Neutrophil (primary cell): ENCODE results near the gene CAPN15.

ENCODE experiments used
- H3K27ac ChIP-seq: fragments of 200-600 bp; sonication (generic); 2 replicates; pipeline ENCODE4 v1.5.1; 2016; ENCODE audit warnings: mild to moderate bottlenecking, moderate library complexity
- H3K27me3 ChIP-seq: fragments of 200-600 bp; sonication (generic); 2 replicates; pipeline ENCODE4 v1.6.0; 2016; ENCODE audit warnings: mild to moderate bottlenecking
- H3K36me3 ChIP-seq: fragments of 200-600 bp; sonication (generic); 2 replicates; pipeline ENCODE4 v1.5.1; 2017
- H3K4me1 ChIP-seq, 2 experiments: fragments of 200-600 bp in 1 of 2; sonication (generic) in 1 of 2; 1 replicate in 1 of 2; 2 replicates in 1 of 2; pipeline versions ENCODE4 v1.5.1 to v1.6.1; 2013 to 2016; ENCODE audit warnings: low read depth in 1 of 2, low read length in 1 of 2, mild to moderate bottlenecking in 1 of 2, moderate library complexity in 1 of 2; ENCODE audit not compliant: control insufficient read depth in 1 of 2, insufficient read depth in 1 of 2
- H3K4me3 ChIP-seq, 2 experiments: fragments of 200-600 bp in 1 of 2; sonication (generic) in 1 of 2; 1 replicate in 1 of 2; 2 replicates in 1 of 2; pipeline ENCODE4 v1.5.1; 2013 to 2016; ENCODE audit warnings: low read depth in 1 of 2, low read length in 1 of 2, mild to moderate bottlenecking in 1 of 2, moderate library complexity in 1 of 2
- H3K9me3 ChIP-seq: fragments of 200-600 bp; sonication (generic); 2 replicates; pipeline ENCODE4 v1.5.1; 2016
- TF ChIP-seq, protein P1 (sequence below): fragments of 200-600 bp; sonication (generic); IDR thresholded peaks from 2 replicates; pipeline ENCODE4 v1.5.1; 2016; ENCODE audit warnings: antibody characterized with exemption

The CAPN15 gene

GRCh38 chr16:580946-581498 is 53.5 kb downstream of the CAPN15 start:
- peaks cover 9% of the 10 kb centered on the region for H3K27me3 ChIP-seq
- no peaks in the 10 kb centered on the region for H3K9me3 ChIP-seq
- no peak overlapping the region for H3K27ac ChIP-seq
- H3K36me3 ChIP-seq = peaks cover 13% of the 10 kb centered on the region
- peaks cover 12 to 14% of the 10 kb centered on the region in 2 experiments for H3K4me1 ChIP-seq
- TF ChIP-seq, protein P1, sequence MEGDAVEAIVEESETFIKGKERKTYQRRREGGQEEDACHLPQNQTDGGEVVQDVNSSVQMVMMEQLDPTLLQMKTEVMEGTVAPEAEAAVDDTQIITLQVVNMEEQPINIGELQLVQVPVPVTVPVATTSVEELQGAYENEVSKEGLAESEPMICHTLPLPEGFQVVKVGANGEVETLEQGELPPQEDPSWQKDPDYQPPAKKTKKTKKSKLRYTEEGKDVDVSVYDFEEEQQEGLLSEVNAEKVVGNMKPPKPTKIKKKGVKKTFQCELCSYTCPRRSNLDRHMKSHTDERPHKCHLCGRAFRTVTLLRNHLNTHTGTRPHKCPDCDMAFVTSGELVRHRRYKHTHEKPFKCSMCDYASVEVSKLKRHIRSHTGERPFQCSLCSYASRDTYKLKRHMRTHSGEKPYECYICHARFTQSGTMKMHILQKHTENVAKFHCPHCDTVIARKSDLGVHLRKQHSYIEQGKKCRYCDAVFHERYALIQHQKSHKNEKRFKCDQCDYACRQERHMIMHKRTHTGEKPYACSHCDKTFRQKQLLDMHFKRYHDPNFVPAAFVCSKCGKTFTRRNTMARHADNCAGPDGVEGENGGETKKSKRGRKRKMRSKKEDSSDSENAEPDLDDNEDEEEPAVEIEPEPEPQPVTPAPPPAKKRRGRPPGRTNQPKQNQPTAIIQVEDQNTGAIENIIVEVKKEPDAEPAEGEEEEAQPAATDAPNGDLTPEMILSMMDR = no peak
- no peak overlapping the region for H3K4me3 ChIP-seq

- TF ChIP-seq, protein P1 = no peak
- peaks cover 13% of the 10 kb centered on the region for H3K36me3 ChIP-seq
Observed at GRCh38 chr16:582218-582613, 54.7 kb downstream of the CAPN15 start.

DNA sequence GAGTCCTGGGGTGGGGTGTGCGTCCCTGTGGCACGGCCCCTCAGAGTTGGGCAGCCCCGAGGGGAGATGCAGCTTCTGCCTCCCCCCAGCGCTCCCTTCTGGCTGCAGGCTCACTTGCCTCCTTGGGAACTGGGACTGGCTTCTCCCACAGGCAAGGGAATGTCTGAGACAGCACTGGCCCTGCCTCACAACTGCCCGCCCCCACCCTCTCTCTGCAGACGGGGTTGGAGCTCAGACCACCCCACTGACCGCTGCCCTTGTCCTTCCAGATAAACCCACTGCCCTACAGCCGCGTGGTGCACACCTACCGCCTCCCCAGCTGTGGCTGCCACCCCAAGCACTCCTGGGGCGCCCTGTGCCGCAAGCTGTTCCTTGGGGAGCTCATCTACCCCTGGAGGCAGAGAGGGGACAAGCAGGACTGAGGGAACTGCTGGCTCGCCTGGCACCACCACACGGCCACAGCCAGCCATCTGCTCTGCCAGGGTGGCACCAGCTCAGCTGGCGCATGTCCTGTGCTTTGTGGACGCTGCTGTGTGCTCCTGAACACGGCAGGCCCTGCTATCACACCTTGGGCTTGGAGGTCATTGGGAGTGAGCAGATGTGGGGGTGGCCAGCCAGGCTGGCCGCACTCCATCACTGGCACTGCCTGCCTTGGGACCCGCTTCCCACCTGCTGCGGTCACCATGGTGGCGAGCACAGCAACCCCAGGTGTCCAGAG is 55.3 kb downstream of the CAPN15 start:
- Histone ChIP-seq H3K4me1 (peaks cover 7 to 14% of the 10 kb centered on the region in 2 experiments), H3K27me3 (peaks cover 12% of the 10 kb centered on the region), H3K27ac (no peak overlapping the region), H3K9me3 (no peaks in the 10 kb centered on the region), H3K4me3 (no peak overlapping the region), H3K36me3 (peaks cover 13% of the 10 kb centered on the region)
- TF ChIP-seq, protein P1 = no peak

More at GRCh38 chr16:582218-582613, 54.7 kb downstream of the CAPN15 start:
- Histone ChIP-seq H3K27ac (no peak overlapping the region), H3K9me3 (no peaks in the 10 kb centered on the region), H3K4me1 (peaks cover 3 to 9% of the 10 kb centered on the region in 2 experiments), H3K27me3 (peaks cover 12% of the 10 kb centered on the region), H3K4me3 (no peak overlapping the region)

DNA sequence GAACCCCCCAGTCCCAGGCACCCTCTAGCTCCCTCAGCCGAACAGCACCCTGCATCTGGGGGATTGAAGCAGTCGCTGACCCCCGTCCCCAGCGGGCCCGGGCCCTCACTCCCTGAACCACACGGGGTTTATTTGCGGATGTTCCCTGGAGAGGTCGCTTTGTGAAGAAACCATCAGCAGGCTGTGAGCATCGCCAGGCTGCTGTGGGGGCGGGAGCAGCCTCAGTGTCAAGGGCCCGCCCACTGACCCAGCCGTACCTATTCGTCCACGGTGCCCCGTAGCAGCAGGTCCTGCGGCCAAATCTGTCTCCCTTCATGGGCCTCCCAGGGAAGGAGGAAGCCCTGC is 55.9 kb downstream of the CAPN15 start:
- TF ChIP-seq, protein P1 = no peak
- H3K27ac ChIP-seq = no peak overlapping the region
- H3K9me3 ChIP-seq = no peaks in the 10 kb centered on the region
- H3K4me3 ChIP-seq = no peak overlapping the region
- peaks cover 13% of the 10 kb centered on the region for H3K36me3 ChIP-seq
- H3K27me3 ChIP-seq = peaks cover 12% of the 10 kb centered on the region
- H3K4me1 ChIP-seq = peaks cover 14 to 20% of the 10 kb centered on the region in 2 experiments

GRCh38 chr16:583815-584591 is 56.5 kb downstream of the CAPN15 start:
- H3K36me3 ChIP-seq = peaks cover 13% of the 10 kb centered on the region
- peaks cover 12% of the 10 kb centered on the region for H3K27me3 ChIP-seq
- no peak overlapping the region for H3K27ac ChIP-seq
- TF ChIP-seq, protein P1 = no peak
- no peaks in the 10 kb centered on the region for H3K9me3 ChIP-seq
- no peak overlapping the region for H3K4me3 ChIP-seq
- peaks cover 14 to 17% of the 10 kb centered on the region in 2 experiments for H3K4me1 ChIP-seq
